22Rv1 (cell line): ENCODE measurements around the gene OR1L1.

Source experiments
- H3K27ac ChIP-seq: fragments of 450-650 bp; 2 replicates; pipeline ENCODE4 v1.5.1; 2017
- CTCF ChIP-seq: fragments of 450-650 bp; IDR thresholded peaks from 2 replicates; pipeline ENCODE4 v1.5.1; 2017; ENCODE audit warnings: mild to moderate bottlenecking
- ZFX ChIP-seq: fragments of 450-650 bp; IDR thresholded peaks from 2 replicates; pipeline ENCODE4 v1.6.1; 2017; ENCODE audit warnings: antibody characterized with exemption, borderline replicate concordance

Gene OR1L1

GRCh38 chr9:122661416-122661815 is at the start of gene OR1L1:
Gene OR1L1, plus strand, starts transcription at chr9:122661716. Its CDS starts 0 bp downstream, at chr9:122661716.
- no peak within 1 kb of the TSS for H3K27ac ChIP-seq
- TF ChIP-seq CTCF, result no peak
- no peak for TF ChIP-seq ZFX

- TF ChIP-seq CTCF (no peak), ZFX (no peak)
- H3K27ac ChIP-seq, result no peak within 1 kb of the TSS
These were observed 47.2 kb upstream of the OR1L1 start, which contains the start of gene OR1Q1 for GRCh38 chr9:122614362-122614761. Gene OR1Q1, plus strand, starts transcription at chr9:122614738. Its CDS starts 0 bp downstream, at chr9:122614738.

- H3K27ac ChIP-seq, result no peak overlapping the region
- TF ChIP-seq CTCF (no peak), ZFX (no peak)
These were observed 41.5 kb upstream of the OR1L1 start for GRCh38 chr9:122619996-122620395.

- H3K27ac ChIP-seq, result no peak overlapping the region
These were observed 19.3 kb upstream of the OR1L1 start for GRCh38 chr9:122642226-122642625.

GRCh38 chr9:122656378-122656777 is 5.1 kb upstream of the OR1L1 start:
- H3K27ac ChIP-seq, result no peak overlapping the region
- TF ChIP-seq ZFX (no peak), CTCF (no peak)

More at GRCh38 chr9:122642226-122642625, 19.3 kb upstream of the OR1L1 start:
- no peak for TF ChIP-seq ZFX
- no peak for TF ChIP-seq CTCF

GRCh38 chr9:122657527-122657926 is 4.0 kb upstream of the OR1L1 start, which contains the start of gene OR1B1:
Gene OR1B1, minus strand, starts transcription at chr9:122657627.
- H3K27ac ChIP-seq, result no peak within 1 kb of the TSS
- TF ChIP-seq ZFX, result no peak
- TF ChIP-seq CTCF, result no peak

GRCh38 chr9:122672481-122672880 is 11.0 kb downstream of the OR1L1 start:
- H3K27ac ChIP-seq, result no peak overlapping the region
- TF ChIP-seq ZFX, result no peak
- no peak for TF ChIP-seq CTCF
